Fibroblast of the aortic adventitia (primary cell): Measurements from ENCODE around the gene XYLT1. TPM values are rescaled to one million over a fixed set of nuclear protein-coding genes. Genes with fewer than 3 reads are reported as not detected.
A peak's percentile ranks its signal among the peaks of the same experiment; 100 is the strongest.

Experiments used
- DNase-seq: peaks from one replicate; pipeline ENCODE4 v3.0.0-alpha.2; 2010; ENCODE audit warnings: low read depth
- H3K4me3 ChIP-seq: 2 replicates; pipeline ENCODE4 v1.5.1; 2011; ENCODE audit warnings: low read depth, mild to moderate bottlenecking, control low read depth, low read length, moderate library complexity
- total RNA-seq: library from RNA; depleted of rRNA; stranded (reverse); fragments of >200 nt; gene quantifications from 2 replicates; pipeline ENCODE4 v1.2.3, GENCODE V29; 2012; ENCODE audit warnings: low replicate concordance
- TF ChIP-seq, protein P1 (sequence below): IDR thresholded peaks from 2 replicates; pipeline ENCODE4 v1.5.1; 2011; ENCODE audit warnings: mild to moderate bottlenecking, low read length, control low read depth, inconsistent platforms; ENCODE audit not compliant: insufficient read depth

The XYLT1 gene
- total RNA-seq, 1 donor: 32.7 TPM

DNA sequence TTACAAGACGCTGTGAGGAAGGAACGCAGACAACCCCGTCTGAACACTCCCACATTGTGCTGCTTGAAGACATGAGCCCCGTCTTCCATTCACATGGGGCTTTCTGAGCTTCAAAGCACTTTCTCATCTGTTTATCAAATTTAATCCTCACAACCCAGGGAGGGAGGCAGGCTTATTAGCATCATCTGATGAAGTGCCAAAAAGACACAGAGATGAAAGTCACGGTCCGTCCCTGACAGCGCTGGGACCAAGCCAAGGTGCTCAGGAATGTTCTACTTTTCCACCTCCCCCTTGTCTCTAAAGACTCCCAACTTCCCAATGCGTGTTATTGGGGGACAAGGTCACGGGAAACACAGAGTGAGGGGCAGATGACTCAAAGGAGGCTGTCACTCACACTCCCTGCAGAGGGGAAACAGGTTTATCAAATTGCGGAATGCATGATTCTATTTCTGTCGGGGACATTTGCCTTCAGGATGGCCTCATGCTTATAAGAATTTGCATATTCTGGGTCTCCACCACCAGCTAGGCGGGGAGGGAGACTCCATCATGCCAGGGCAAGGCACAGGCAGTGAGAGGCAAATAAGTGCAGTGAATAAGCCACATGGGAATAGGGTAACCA, 10.7 kb downstream of the XYLT1 start:
- no peak for DNase-seq
- TF ChIP-seq, protein P1, sequence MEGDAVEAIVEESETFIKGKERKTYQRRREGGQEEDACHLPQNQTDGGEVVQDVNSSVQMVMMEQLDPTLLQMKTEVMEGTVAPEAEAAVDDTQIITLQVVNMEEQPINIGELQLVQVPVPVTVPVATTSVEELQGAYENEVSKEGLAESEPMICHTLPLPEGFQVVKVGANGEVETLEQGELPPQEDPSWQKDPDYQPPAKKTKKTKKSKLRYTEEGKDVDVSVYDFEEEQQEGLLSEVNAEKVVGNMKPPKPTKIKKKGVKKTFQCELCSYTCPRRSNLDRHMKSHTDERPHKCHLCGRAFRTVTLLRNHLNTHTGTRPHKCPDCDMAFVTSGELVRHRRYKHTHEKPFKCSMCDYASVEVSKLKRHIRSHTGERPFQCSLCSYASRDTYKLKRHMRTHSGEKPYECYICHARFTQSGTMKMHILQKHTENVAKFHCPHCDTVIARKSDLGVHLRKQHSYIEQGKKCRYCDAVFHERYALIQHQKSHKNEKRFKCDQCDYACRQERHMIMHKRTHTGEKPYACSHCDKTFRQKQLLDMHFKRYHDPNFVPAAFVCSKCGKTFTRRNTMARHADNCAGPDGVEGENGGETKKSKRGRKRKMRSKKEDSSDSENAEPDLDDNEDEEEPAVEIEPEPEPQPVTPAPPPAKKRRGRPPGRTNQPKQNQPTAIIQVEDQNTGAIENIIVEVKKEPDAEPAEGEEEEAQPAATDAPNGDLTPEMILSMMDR: no peak
- no peak overlapping the region for H3K4me3 ChIP-seq

DNA sequence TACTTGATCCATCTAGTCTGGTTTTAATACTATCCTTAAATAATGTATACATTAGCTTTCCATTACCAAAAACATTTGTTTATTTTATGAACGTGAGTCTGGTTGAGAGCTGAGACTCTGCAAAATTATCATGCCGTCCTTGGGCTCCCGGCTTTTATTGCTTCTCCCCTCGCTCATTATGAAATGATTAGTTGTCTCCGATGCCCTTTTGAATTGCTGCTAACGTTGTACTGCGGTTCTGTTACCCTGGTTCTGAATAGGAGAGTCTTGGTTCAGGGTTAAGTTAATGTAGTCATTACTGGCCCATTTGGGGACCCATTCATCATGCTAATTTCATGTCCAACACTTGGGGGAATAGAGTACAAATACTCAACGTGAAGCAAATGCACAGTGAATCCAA, 12.8 kb downstream of the XYLT1 start:
- TF ChIP-seq, protein P1: no peak
- no peak overlapping the region for H3K4me3 ChIP-seq
- DNase-seq: no peak

DNA sequence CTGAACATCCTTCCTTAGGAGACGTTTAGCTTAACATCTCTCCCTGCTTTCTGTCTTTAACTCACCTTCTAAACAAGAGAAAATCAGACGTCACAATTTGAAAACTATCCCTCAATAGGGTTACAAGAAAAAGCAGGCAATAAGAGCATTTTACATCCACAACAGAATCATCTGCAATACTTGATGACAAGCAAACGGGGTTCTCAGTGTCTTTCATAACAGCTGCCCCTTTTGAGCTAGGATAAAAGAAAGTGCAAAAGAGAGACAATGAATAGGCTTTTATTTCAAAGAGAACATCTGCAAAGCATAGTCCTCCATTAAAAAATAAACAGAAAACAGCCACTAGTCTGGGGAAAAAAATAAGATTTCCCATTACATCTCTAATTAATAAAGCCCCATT, 13.2 kb downstream of the XYLT1 start:
- DNase-seq: no peak
- H3K4me3 ChIP-seq: no peak overlapping the region
- TF ChIP-seq, protein P1: no peak

GRCh38 chr16:17454162-17454730, 16.5 kb downstream of the XYLT1 start:
- no peak for DNase-seq
- TF ChIP-seq, protein P1: no peak
- H3K4me3 ChIP-seq: no peak overlapping the region

GRCh38 chr16:17453364-17454038, 17.3 kb downstream of the XYLT1 start:
- no peak overlapping the region for H3K4me3 ChIP-seq
- DNase-seq: no peak
- TF ChIP-seq, protein P1: no peak

DNA sequence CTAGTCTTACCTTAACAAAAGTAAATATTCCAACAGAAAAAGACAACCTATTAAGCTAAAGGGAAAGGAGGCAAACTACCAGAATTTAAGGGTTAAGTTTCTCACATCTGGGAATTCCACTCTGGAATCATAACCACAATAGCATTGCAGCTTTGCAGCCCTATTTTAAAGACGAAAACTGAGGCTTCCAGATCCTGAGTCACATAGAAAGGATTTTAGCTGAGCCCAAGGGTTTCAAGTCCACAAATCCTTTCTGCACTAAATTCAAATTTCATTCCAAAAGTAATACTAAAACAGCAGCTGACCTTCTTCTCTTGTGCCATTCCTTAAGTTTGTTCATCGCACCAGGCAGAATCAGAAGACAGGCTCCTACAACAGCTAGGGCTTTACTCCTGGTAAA, 17.8 kb downstream of the XYLT1 start:
- H3K4me3 ChIP-seq: no peak overlapping the region
- DNase-seq: peak; percentile 49
- TF ChIP-seq, protein P1: no peak
